Osteocyte (in vitro differentiated cells): Measurements from ENCODE around the gene CDCA3. TPM values are rescaled to one million over a fixed set of nuclear protein-coding genes. Genes with fewer than 3 reads are reported as not detected.

ENCODE experiments used
- DNase-seq: peaks from one replicate; pipeline ENCODE4 v3.0.0; 2021; ENCODE audit warnings: mixed read lengths; ENCODE audit not compliant: unreplicated experiment; ENCODE audit errors: extremely low spot score
- H3K27ac Mint-ChIP-seq: one replicate; pipeline ENCODE4 v1.8.0; 2021; ENCODE audit warnings: mild to moderate bottlenecking, mixed read lengths; ENCODE audit not compliant: unreplicated experiment
- H3K27me3 Mint-ChIP-seq: one replicate; pipeline ENCODE4 v1.8.0; 2021; ENCODE audit warnings: mixed read lengths; ENCODE audit not compliant: unreplicated experiment
- H3K36me3 Mint-ChIP-seq: one replicate; pipeline ENCODE4 v1.8.0; 2021; ENCODE audit warnings: mixed read lengths; ENCODE audit not compliant: unreplicated experiment
- H3K4me1 Mint-ChIP-seq: one replicate; pipeline ENCODE4 v1.8.0; 2021; ENCODE audit warnings: mixed read lengths; ENCODE audit not compliant: unreplicated experiment
- H3K4me3 Mint-ChIP-seq: one replicate; pipeline ENCODE4 v1.8.0; 2021; ENCODE audit warnings: mild to moderate bottlenecking, moderate library complexity, mixed read lengths; ENCODE audit not compliant: unreplicated experiment
- H3K9me3 Mint-ChIP-seq: one replicate; pipeline ENCODE4 v1.8.0; 2021; ENCODE audit warnings: mixed read lengths; ENCODE audit not compliant: unreplicated experiment
- total RNA-seq: library from RNA; stranded (reverse); gene quantifications from 2 replicates; pipeline ENCODE4 v1.2.1, GENCODE V29; 2021
- TF ChIP-seq, protein P1 (sequence below): fragments of 200-600 bp; sonication (generic); IDR thresholded peaks from 2 replicates; pipeline ENCODE4 v1.5.0; 2021; ENCODE audit warnings: antibody characterized with exemption, mild to moderate bottlenecking, moderate library complexity

The CDCA3 gene
- total RNA-seq, 1 donor from 2014 or later = 9.2 TPM

DNA sequence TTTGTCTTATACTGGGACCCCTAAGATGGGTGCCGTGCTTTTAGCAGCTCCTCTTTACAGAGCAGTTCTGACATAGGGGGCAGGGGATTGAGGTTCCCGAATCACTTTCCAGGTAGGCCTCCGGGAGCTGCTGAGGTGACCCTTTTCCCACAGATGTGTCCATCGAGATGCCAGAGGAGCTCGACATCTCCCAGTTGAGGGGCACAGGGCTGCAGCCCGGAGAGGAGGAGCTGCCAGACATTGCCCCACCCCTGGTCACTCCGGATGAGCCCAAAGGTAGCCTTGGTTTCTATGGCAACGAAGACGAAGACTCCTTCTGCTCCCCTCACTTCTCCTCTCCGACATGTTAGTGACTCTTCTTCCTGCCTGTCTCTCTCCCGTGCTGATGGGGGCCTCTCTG lies 11.9 kb upstream of the CDCA3 start:
- Mint-ChIP-seq H3K4me3 (no peak overlapping the region), H3K27ac (no peak overlapping the region), H3K9me3 (no peaks in the 10 kb centered on the region), H3K4me1 (peaks cover 9% of the 10 kb centered on the region), H3K36me3 (peaks cover 38% of the 10 kb centered on the region), H3K27me3 (no peaks in the 10 kb centered on the region)
- TF ChIP-seq, protein P1, sequence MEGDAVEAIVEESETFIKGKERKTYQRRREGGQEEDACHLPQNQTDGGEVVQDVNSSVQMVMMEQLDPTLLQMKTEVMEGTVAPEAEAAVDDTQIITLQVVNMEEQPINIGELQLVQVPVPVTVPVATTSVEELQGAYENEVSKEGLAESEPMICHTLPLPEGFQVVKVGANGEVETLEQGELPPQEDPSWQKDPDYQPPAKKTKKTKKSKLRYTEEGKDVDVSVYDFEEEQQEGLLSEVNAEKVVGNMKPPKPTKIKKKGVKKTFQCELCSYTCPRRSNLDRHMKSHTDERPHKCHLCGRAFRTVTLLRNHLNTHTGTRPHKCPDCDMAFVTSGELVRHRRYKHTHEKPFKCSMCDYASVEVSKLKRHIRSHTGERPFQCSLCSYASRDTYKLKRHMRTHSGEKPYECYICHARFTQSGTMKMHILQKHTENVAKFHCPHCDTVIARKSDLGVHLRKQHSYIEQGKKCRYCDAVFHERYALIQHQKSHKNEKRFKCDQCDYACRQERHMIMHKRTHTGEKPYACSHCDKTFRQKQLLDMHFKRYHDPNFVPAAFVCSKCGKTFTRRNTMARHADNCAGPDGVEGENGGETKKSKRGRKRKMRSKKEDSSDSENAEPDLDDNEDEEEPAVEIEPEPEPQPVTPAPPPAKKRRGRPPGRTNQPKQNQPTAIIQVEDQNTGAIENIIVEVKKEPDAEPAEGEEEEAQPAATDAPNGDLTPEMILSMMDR = no peak
- no peak for DNase-seq

DNA sequence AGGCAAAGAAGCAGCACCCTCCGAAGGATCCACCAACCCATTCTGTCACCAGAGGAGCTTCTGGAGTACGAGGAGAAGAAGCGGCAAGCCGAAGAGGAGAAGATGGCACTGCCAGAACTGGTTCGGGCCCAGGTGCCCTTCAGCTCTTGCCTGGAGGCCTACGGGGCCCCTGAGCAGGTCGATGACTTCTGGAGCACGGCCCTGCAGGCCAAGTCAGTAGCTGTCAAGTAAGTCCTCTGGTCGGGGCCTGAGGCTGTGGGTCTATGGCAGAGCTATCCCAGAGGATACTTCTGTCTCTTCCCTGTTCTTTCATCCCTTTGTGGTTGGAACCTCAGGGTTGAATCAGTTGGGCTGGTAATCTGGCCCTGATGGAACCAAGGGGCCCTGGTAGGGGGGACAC lies 10.3 kb upstream of the CDCA3 start:
- Mint-ChIP-seq H3K36me3 (peaks cover 45% of the 10 kb centered on the region), H3K27me3 (no peaks in the 10 kb centered on the region), H3K4me1 (peaks cover 2% of the 10 kb centered on the region), H3K27ac (no peak overlapping the region), H3K4me3 (no peak overlapping the region), H3K9me3 (no peaks in the 10 kb centered on the region)
- TF ChIP-seq, protein P1 = no peak
- DNase-seq = no peak

DNA sequence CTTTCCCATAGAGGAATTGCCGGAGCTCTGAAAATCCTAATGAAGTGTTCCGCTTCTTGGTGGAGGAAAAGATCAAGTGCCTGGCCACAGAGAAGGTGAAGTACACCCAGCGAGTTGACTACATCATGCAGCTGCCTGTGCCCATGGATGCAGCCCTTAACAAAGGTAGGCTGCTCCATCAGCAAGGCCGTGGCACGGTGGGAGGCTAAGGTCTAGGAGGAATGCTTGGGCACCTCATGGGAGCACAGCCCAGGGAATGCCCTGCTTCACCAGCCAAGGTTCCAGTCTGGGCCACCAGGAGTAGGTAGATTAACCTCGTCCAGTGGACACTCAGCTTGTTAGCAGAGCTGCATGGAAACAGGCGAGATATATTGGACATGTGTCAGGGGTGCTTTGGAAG lies 9.9 kb upstream of the CDCA3 start:
- Mint-ChIP-seq H3K27ac (no peak overlapping the region), H3K27me3 (no peaks in the 10 kb centered on the region), H3K4me3 (no peak overlapping the region), H3K36me3 (peaks cover 46% of the 10 kb centered on the region), H3K9me3 (no peaks in the 10 kb centered on the region), H3K4me1 (no peaks in the 10 kb centered on the region)
- TF ChIP-seq, protein P1 = no peak
- DNase-seq = no peak

DNA sequence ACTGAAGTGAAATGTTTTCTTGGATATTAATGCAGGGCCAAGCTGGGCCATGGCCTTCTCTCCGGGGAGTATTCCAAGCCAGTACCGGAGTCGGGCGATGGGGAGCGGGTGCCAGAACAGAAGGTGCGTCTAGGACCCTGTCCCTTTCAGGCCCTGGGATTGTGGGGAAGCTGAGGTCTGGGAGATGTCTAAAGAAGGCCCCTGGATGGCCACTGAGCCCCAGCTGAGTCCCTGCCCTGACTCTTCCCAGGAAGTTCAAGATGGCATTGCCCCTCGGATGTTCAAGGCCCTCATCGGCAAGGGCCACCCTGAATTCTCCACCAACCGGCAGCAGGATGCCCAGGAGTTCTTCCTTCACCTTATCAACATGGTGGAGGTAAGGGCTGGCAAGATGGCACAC lies 9.0 kb upstream of the CDCA3 start:
- Mint-ChIP-seq H3K27me3 (no peaks in the 10 kb centered on the region), H3K9me3 (no peaks in the 10 kb centered on the region), H3K4me1 (no peaks in the 10 kb centered on the region), H3K36me3 (peaks cover 50% of the 10 kb centered on the region), H3K4me3 (no peak overlapping the region), H3K27ac (no peak overlapping the region)
- TF ChIP-seq, protein P1 = no peak
- DNase-seq = no peak

DNA sequence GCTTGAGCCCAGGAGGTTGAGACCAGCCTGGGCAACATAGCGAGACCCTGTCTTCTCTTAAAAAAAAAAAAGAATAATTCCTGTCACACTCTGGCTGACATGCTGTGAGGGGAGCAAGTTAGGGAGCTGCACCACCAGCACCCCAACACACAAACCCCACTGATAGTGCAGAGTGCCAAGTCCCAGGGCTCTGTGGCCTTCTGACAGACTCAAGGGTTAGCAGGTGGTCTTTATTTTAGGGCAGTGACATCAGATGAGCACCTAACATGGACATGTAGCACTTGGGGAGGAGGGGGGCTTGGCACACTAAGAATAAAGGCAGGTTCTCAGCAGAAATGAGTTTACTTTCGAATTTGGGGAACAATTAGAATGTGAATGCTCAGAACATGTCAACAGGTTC lies 7.7 kb upstream of the CDCA3 start:
- Mint-ChIP-seq H3K27me3 (no peaks in the 10 kb centered on the region), H3K4me1 (peaks cover 7% of the 10 kb centered on the region), H3K9me3 (no peaks in the 10 kb centered on the region), H3K27ac (no peak overlapping the region), H3K4me3 (no peak overlapping the region), H3K36me3 (peaks cover 43% of the 10 kb centered on the region)
- no peak for DNase-seq
- TF ChIP-seq, protein P1 = no peak
